GM12801 (cell line): ENCODE measurements around the gene ISL1.

Experiments
- TF ChIP-seq, protein P1 (sequence below): IDR thresholded peaks from one replicate; pipeline ENCODE4 v1.5.1; 2011; ENCODE audit warnings: control low read depth; ENCODE audit not compliant: insufficient read length; ENCODE audit errors: extremely low read depth

The ISL1 gene

DNA sequence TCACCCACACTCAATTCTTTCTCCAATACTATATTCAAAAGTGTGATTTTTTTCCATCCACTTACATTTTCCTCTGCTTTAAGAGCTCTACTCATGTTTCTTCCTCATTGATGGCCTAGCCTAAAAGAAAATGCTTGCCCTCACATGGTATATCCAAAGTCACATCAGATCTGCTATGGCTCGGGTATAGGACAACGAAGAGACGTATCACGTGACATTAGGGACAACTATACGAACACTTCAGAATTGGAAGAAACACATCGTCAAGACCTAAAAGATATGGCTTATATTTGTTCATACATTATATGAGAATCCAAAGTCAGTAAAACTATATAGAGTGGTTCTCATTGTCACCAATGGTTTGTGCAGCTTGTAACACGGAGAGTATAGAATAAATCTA, 8.2 kb upstream of the ISL1 start:
- TF ChIP-seq, protein P1, sequence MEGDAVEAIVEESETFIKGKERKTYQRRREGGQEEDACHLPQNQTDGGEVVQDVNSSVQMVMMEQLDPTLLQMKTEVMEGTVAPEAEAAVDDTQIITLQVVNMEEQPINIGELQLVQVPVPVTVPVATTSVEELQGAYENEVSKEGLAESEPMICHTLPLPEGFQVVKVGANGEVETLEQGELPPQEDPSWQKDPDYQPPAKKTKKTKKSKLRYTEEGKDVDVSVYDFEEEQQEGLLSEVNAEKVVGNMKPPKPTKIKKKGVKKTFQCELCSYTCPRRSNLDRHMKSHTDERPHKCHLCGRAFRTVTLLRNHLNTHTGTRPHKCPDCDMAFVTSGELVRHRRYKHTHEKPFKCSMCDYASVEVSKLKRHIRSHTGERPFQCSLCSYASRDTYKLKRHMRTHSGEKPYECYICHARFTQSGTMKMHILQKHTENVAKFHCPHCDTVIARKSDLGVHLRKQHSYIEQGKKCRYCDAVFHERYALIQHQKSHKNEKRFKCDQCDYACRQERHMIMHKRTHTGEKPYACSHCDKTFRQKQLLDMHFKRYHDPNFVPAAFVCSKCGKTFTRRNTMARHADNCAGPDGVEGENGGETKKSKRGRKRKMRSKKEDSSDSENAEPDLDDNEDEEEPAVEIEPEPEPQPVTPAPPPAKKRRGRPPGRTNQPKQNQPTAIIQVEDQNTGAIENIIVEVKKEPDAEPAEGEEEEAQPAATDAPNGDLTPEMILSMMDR, result no peak

- TF ChIP-seq, protein P1, result no peak
Measured at GRCh38 chr5:51376509-51376908, 6.7 kb upstream of the ISL1 start.

DNA sequence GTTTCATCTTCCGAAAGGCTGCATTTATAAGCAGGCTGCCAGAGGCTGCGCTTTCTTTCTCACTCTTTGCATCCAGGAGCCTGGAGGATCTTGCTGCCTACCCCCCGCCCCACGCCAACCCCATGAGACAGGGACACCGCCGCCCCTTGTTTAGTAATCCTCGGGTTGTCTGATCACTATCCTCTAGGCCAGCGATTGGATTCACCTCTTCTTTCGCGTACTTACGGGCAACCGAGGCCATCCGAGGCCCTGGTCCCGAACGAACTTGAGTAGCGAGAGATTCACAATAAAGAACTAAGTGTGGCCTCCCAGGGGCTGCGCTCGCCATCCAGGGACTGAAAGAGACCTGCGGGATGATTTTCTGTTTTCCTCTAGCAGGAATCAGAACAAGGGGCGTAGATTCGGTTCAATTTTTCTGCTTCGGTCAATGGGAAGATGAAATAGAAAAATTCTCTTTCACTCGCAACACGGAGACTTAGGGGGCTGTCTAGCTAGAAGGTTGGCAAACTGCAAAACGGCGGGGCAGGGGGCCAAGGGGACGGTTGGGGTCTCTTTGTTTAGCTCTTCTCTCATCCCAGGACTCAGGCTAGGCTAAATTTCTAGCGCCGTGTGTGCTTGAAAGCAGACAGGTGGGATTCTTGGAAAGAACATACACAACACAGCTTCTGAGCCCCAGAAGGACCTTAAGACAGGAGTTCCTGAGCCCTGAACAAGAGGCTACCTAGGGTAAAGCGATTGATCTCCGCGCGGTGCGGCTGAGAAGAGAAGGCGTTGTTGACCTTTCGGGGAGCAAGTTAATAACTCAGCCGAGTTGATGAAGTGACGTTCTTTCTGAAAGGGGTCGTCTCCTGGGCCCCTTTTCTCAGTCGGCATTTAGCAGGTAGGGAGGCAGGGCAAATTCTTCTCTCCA, 5.8 kb upstream of the ISL1 start:
- TF ChIP-seq, protein P1, result no peak

GRCh38 chr5:51378061-51378409, 5.2 kb upstream of the ISL1 start:
- TF ChIP-seq, protein P1, result no peak

DNA sequence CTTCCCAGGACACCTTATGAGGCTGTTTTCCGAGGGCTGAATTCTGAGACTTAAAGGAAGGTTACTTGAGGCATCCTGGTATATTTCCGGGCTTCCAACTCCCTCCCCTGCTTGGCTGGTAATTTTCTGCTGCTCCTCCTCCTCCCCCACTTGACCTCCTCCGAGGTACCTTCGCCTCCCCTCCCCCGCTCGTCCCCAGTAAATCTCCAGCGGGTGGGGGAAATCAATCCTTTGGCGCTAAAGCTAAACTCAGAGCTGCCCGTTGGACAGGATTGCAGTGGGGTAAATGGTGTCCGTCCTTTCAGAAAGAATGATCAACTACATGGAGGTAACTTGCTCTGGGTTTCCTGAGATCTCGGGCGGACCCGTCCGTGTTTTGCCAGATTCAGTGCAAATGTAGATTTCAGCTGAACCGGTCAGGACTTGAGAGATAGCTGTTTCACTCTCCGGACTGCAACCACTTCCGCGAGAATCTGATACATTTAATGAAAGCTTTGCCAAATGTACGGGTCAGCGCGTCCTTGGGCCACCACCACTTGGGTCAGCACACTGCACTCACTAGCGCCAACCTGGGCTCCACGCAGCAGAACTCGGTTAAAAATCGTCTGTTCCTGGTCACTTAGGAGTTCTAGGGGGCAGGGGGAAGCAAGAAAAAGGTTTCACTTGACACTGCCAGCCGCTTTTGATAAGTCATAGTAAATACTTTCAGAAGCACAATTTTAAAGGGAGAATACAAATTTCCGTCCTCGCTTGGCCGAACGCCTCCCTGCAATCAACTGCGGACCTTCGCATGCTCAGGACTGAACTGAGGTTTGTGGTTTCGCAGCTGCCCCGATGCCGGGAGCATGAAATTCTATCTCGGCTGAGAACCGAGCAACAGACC, 4.6 kb upstream of the ISL1 start:
- TF ChIP-seq, protein P1, result no peak

DNA sequence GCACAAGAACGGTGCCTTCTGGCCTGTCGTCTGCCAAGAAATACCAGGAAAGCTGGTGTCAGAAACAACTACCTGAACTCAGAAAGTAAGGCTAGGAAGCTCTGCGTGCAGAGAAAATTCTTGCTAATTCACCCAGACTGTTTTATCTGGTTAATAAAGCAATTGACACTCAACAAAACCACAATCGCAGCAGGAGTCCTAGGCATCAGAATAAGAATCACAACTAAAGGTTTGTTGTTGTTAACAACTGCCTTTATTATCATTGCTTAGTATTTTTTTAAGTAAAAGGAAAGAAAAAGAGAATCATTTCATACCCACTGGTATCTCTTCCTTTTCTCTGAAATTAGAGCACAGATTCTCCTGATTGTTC, 3.9 kb upstream of the ISL1 start:
- TF ChIP-seq, protein P1, result no peak

DNA sequence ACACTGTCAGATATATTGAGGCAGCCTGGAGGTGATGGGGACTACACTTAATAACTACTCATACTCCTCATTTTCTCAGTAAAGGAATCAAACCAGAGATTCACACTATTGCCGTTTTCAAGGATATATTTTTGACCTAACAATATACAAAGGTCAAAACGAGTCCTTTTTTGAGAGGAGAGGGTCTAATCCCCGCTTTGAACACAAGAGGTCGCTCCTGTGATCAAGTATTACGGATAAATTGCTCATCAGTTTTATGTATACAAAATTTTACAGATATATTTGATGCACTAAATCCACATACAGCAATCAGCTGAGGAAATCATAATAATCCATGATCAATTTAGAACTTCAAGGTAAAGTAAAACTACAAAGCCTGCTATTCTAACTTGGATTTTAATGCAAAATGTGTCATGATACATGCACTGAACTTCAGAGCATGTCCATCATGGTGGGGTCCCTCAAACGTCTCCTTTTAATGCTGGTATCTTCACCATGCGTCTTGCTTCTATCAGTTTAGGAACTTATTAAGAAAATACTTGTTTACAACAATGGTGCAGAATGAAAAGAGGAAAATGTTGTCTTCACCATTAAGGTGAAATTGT, 2.5 kb upstream of the ISL1 start:
- TF ChIP-seq, protein P1, result no peak
